Kidney (tissue), 14 donors: Measurements from ENCODE around the gene DIS3L2. TPM values are rescaled to one million over a fixed set of nuclear protein-coding genes. Genes with fewer than 3 reads are reported as not detected.

Experiments
- DNase-seq, 5 donors: peaks; one replicate each; pipeline ENCODE4 v3.0.0-alpha.2; 2013 to 2020
- FAIRE-seq: peaks from 2 replicates; lab custom pipeline; 2012; peaks lifted over from hg19 to GRCh38; lab: Jason Lieb, UNC
- H3K27ac ChIP-seq, 2 donors: one replicate each; pipeline ENCODE4 v1.7.0; 2013; ENCODE audit warnings: low read depth in 2 of 2, low read length in 2 of 2, inconsistent platforms in 1 of 2
- H3K27me3 ChIP-seq: one replicate; pipeline ENCODE4 v1.7.1; 2013; ENCODE audit warnings: low read length, inconsistent platforms; ENCODE audit not compliant: control insufficient read depth, insufficient read depth
- H3K36me3 ChIP-seq, 3 donors: one replicate each; pipeline versions ENCODE4 v1.7.0 to v1.7.1; 2013; ENCODE audit warnings: low read length in 3 of 3, control low read depth in 1 of 3, inconsistent platforms in 1 of 3; ENCODE audit not compliant: insufficient read depth in 3 of 3, control insufficient read depth in 2 of 3
- H3K4me1 ChIP-seq, 3 donors: one replicate each; pipeline versions ENCODE4 v1.7.0 to v1.7.1; 2013; ENCODE audit warnings: low read length in 3 of 3, inconsistent platforms in 1 of 3, low read depth in 1 of 3; ENCODE audit not compliant: control insufficient read depth in 2 of 3, insufficient read depth in 2 of 3
- H3K4me3 ChIP-seq, 3 donors: one replicate each; pipeline versions ENCODE4 v1.7.0 to v1.8.1; 2013; ENCODE audit warnings: low read length in 3 of 3, control low read depth in 1 of 3, inconsistent platforms in 1 of 3
- H3K9ac ChIP-seq, 3 donors: one replicate each; pipeline versions ENCODE4 v1.7.0 to v1.7.1; 2013; ENCODE audit warnings: low read length in 3 of 3, control low read depth in 1 of 3, inconsistent platforms in 1 of 3
- H3K9me3 ChIP-seq, 3 donors: one replicate each; pipeline versions ENCODE4 v1.7.0 to v1.7.1; 2013; ENCODE audit warnings: low read length in 3 of 3, control low read depth in 1 of 3, inconsistent platforms in 1 of 3; ENCODE audit not compliant: control insufficient read depth in 2 of 3, insufficient read depth in 1 of 3
- CTCF ChIP-seq: IDR thresholded peaks from 3 replicates; pipeline ENCODE4 v1.5.1; 2012; ENCODE audit warnings: mild to moderate bottlenecking, moderate library complexity, borderline replicate concordance; ENCODE audit not compliant: insufficient read depth; ENCODE audit errors: extremely low read depth
- intact Hi-C: fragments of 100-400 bp; cut with DNase I; formaldehyde crosslinking; loops from one replicate; pipeline ENCODE4 v1.11.1; 2022
- polyA plus RNA-seq: library from polyadenylated mRNA; stranded (reverse); fragments of 350-450 nt; fragmentation: Illumina TruSeq; extraction: RNeasy Lipid Tissue Mini Kit (QIAGEN cat#74804); gene quantifications from one replicate; pipeline ENCODE4 v1.2.3, GENCODE V29; 2014; ENCODE audit warnings: low read depth, low replicate concordance; ENCODE audit not compliant: insufficient read depth
- total RNA-seq: library from RNA; stranded (reverse); fragmentation: NEBNext Ultra II Directional; extraction: Animal tissue kit (Norgen Biotek cat#: 25700); gene quantifications from one replicate; pipeline ENCODE4 v1.2.1, GENCODE V29; 2021
- donor health status: control.
- donor health status: control.
- donor health status: control.
- donor health status: control.
- donor health status: control.
- donor health status: DM: yes; HTN: yes; CAD: no.
- donor health status: Normal renal cell carcinoma (clear cell type).

Gene DIS3L2
- total and polyA plus RNA-seq, 2 donors from 2014 or later = 12.3 to 47.7 TPM

- H3K36me3 ChIP-seq = peaks cover 0 to 7% (median 4%) of the 10 kb centered on the region in 3 donors
- no peak for DNase-seq
- intact Hi-C loops = no loop called here
- no peaks in the 10 kb centered on the region for H3K9me3 ChIP-seq
- no peak overlapping the region for H3K27ac ChIP-seq
- H3K4me1 ChIP-seq = peaks cover 0 to 2% (median 0%) of the 10 kb centered on the region in 3 donors
- no peak overlapping the region for H3K9ac ChIP-seq
- H3K4me3 ChIP-seq = no peak overlapping the region
- no peaks in the 10 kb centered on the region for H3K27me3 ChIP-seq
- no peak for TF ChIP-seq CTCF
- FAIRE-seq = no peak
Observed at GRCh38 chr2:232133078-232133477, 171.6 kb downstream of the DIS3L2 start.

GRCh38 chr2:232134939-232135338 is 173.4 kb downstream of the DIS3L2 start:
- DNase-seq (no peak), FAIRE-seq (no peak)
- H3K4me1 ChIP-seq = peaks cover 0 to 2% (median 0%) of the 10 kb centered on the region in 3 donors
- no peak overlapping the region for H3K27ac ChIP-seq
- no peak for TF ChIP-seq CTCF
- no peaks in the 10 kb centered on the region for H3K27me3 ChIP-seq
- H3K9ac ChIP-seq = no peak overlapping the region
- H3K4me3 ChIP-seq = no peak overlapping the region
- H3K36me3 ChIP-seq = peaks cover 0 to 10% (median 4%) of the 10 kb centered on the region in 3 donors
- H3K9me3 ChIP-seq = no peaks in the 10 kb centered on the region
- intact Hi-C loops = no loop called here

GRCh38 chr2:232137356-232138147 is 176.0 kb downstream of the DIS3L2 start:
- H3K36me3 ChIP-seq = peaks cover 0 to 8% (median 3%) of the 10 kb centered on the region in 3 donors
- no peaks in the 10 kb centered on the region for H3K9me3 ChIP-seq
- TF ChIP-seq CTCF = no peak
- no peak overlapping the region for H3K4me3 ChIP-seq
- intact Hi-C loops = no loop called here
- H3K9ac ChIP-seq = no peak overlapping the region
- H3K27me3 ChIP-seq = no peaks in the 10 kb centered on the region
- no peaks in the 10 kb centered on the region for H3K4me1 ChIP-seq
- H3K27ac ChIP-seq = no peak overlapping the region
- peak in 1 of 5 donors; percentile 19 for DNase-seq
- FAIRE-seq = no peak
